A549 (cell line): ENCODE results near the gene PECR. TPM values are rescaled to one million over a fixed set of nuclear protein-coding genes. Genes with fewer than 3 reads are reported as not detected.
A peak's percentile ranks its signal among the peaks of the same experiment; 100 is the strongest.

Source experiments
- ATAC-seq, 2 experiments: fragments of 200-7000 bp in 1 of 2; fragments of >200 bp in 1 of 2; cut with Nextera tagmentation in 1 of 2; cut with Tn5 transposase in 1 of 2; 3 replicates each; pipeline versions ENCODE4 v1.8.0 to v1.9.1; 2018 to 2020; ENCODE audit warnings: mild to moderate bottlenecking in 1 of 2, moderate library complexity in 1 of 2
- CTCF ChIA-PET: fragments of 300-600 bp; sonication (Branson Sonifier 250); formaldehyde crosslinking; extraction: SDS; loops from one replicate; lab custom pipeline; 2021; ENCODE audit warnings: antibody characterized with exemption, inconsistent platforms; lab: Yijun Ruan, JAX
- POLR2A ChIA-PET: fragments of 350-600 bp; formaldehyde crosslinking; extraction: SDS; loops from one replicate; lab custom pipeline; 2021; ENCODE audit warnings: antibody characterized with exemption, inconsistent platforms; lab: Yijun Ruan, JAX
- DNase-seq, 2 experiments: peaks; one replicate each; pipeline versions ENCODE4 v3.0.0 to v3.0.0-alpha.2; 2011 to 2016; ENCODE audit warnings: low read depth in 1 of 2, low spot score in 1 of 2
- FAIRE-seq: peaks from 2 replicates; lab custom pipeline; 2011; peaks lifted over from hg19 to GRCh38; lab: Jason Lieb, UNC
- H3K27ac ChIP-seq, 2 experiments: fragments of >200 bp; sonication (Bioruptor Twin); formaldehyde crosslinking; 3 replicates each; pipeline ENCODE4 v1.5.1; 2016 to 2017
- H3K4me1 ChIP-seq: fragments of >200 bp; sonication (Bioruptor Twin); formaldehyde crosslinking; 3 replicates; pipeline ENCODE4 v1.6.1; 2016
- H3K4me2 ChIP-seq: fragments of >200 bp; sonication (Bioruptor Twin); formaldehyde crosslinking; 3 replicates; pipeline ENCODE4 v1.6.1; 2016
- H3K4me3 ChIP-seq: fragments of >200 bp; sonication (Bioruptor Twin); formaldehyde crosslinking; 3 replicates; pipeline ENCODE4 v1.5.1; 2016
- H3K9me3 ChIP-seq: fragments of >200 bp; sonication (Bioruptor Twin); formaldehyde crosslinking; 3 replicates; pipeline ENCODE4 v1.6.1; 2016
- ATOH8 ChIP-seq: fragments of 250-450 bp; sonication (Bioruptor Pico); IDR thresholded peaks from 2 replicates; pipeline ENCODE4 v1.5.0; 2020; ENCODE audit warnings: low read depth, mild to moderate bottlenecking, moderate library complexity
- CHD4 ChIP-seq: fragments of 200-600 bp; sonication (generic); IDR thresholded peaks from 2 replicates; pipeline ENCODE4 v1.6.1; 2016; ENCODE audit warnings: antibody characterized with exemption, mild to moderate bottlenecking, borderline replicate concordance
- CTCF ChIP-seq: fragments of >200 bp; sonication (Bioruptor Twin); formaldehyde crosslinking; IDR thresholded peaks from 3 replicates; pipeline ENCODE4 v1.5.1; 2016
- EP300 ChIP-seq, 2 experiments: fragments of >200 bp; sonication (Bioruptor Twin); formaldehyde crosslinking; IDR thresholded peaks; 2 replicates in 1 of 2; 3 replicates in 1 of 2; pipeline ENCODE4 v1.6.1; 2016 to 2017
- HOXB13 ChIP-seq: fragments of 250-450 bp; sonication (Bioruptor Pico); IDR thresholded peaks from 2 replicates; pipeline ENCODE4 v1.5.0; 2020; ENCODE audit warnings: low read depth, mild to moderate bottlenecking, moderate library complexity
- HOXB5 ChIP-seq: fragments of 250-450 bp; sonication (Bioruptor Pico); IDR thresholded peaks from 2 replicates; pipeline ENCODE4 v1.5.0; 2020; ENCODE audit warnings: mild to moderate bottlenecking, moderate library complexity
- KDM1A ChIP-seq: fragments of 200-600 bp; sonication (generic); IDR thresholded peaks from 2 replicates; pipeline ENCODE4 v1.6.1; 2016; ENCODE audit warnings: low read depth, mild to moderate bottlenecking
- KDM5A ChIP-seq: fragments of 200-600 bp; sonication (generic); IDR thresholded peaks from 2 replicates; pipeline ENCODE4 v1.6.1; 2016; ENCODE audit warnings: antibody characterized with exemption, mild to moderate bottlenecking
- MAX ChIP-seq: IDR thresholded peaks from 2 replicates; pipeline ENCODE4 v1.6.1; 2012
- MYC ChIP-seq: IDR thresholded peaks from 2 replicates; pipeline ENCODE4 v1.6.1; 2012; ENCODE audit warnings: mild to moderate bottlenecking, inconsistent platforms, low read length, improper control_type of control experiment, borderline replicate concordance
- POLR2AphosphoS2 ChIP-seq: conservative IDR thresholded peaks from 2 replicates; pipeline ENCODE4 v1.6.1; 2012; ENCODE audit warnings: low read length, improper control_type of control experiment, inconsistent platforms
- RAD21 ChIP-seq, 2 experiments: fragments of >200 bp in 1 of 2; sonication (Bioruptor Twin) in 1 of 2; formaldehyde crosslinking in 1 of 2; IDR thresholded peaks in 1 of 2; conservative IDR thresholded peaks in 1 of 2; 2 replicates in 1 of 2; 3 replicates in 1 of 2; pipeline ENCODE4 v1.6.1; 2012 to 2018; ENCODE audit warnings: inconsistent platforms in 1 of 2
- REST ChIP-seq: fragments of 200-600 bp; sonication (generic); IDR thresholded peaks from 2 replicates; pipeline ENCODE4 v1.6.1; 2016; ENCODE audit warnings: antibody characterized with exemption, mild to moderate bottlenecking, moderate library complexity
- SMC3 ChIP-seq: fragments of >200 bp; sonication (Bioruptor Twin); formaldehyde crosslinking; IDR thresholded peaks from 3 replicates; pipeline ENCODE4 v1.6.1; 2018; ENCODE audit warnings: inconsistent platforms
- TFCP2L1 ChIP-seq: fragments of 250-450 bp; sonication (Bioruptor Pico); IDR thresholded peaks from 2 replicates; pipeline ENCODE4 v1.5.0; 2021; ENCODE audit warnings: mild to moderate bottlenecking
- USF2 ChIP-seq: fragments of 450-650 bp; IDR thresholded peaks from 2 replicates; pipeline ENCODE4 v1.6.1; 2014; ENCODE audit warnings: antibody characterized with exemption
- WGBS: methylation state at CpG from one replicate; pipeline ENCODE4 v1.1.6; 2017; ENCODE audit errors: missing lambda C conversion rate; 5-methylcytosine and 5-hydroxymethylcytosine counted together
- polyA plus RNA-seq, 4 experiments: library from polyadenylated mRNA; depleted of rRNA in 3 of 4; stranded (reverse); fragments of >200 nt; fragmentation: RNase III in 1 of 4; extraction: RNeasy Plus Mini Kit Qiagen cat#74134 plus additional on column Dnase treatment in 1 of 4; gene quantifications; 2 replicates in 3 of 4; 3 replicates in 1 of 4; pipeline ENCODE4 v1.2.3, GENCODE V29; 2011 to 2017

The PECR gene
- polyA plus RNA-seq, 2 of the 4 experiments (the other 2 are of a cell fraction) = 16.8 to 39.9 TPM

- TF ChIP-seq USF2 (no peak), ATOH8 (no peak), SMC3 (no peak), HOXB5 (CRISPR knock-in tag) (no peak), KDM5A (no peak), CHD4 (no peak), TFCP2L1 (no peak)
- no peaks in the 10 kb centered on the region for H3K4me1 ChIP-seq
- POLR2A ChIA-PET = no interaction called here
- no peak overlapping the region for H3K4me3 ChIP-seq
- 87% methylated on average over 3 of the region's 3 CpGs for WGBS
- no peak overlapping the region for H3K27ac ChIP-seq
- no peak for ATAC-seq
- H3K4me2 ChIP-seq = no peak overlapping the region
- CTCF ChIA-PET = interaction anchor here (1.1 kb wide), 1 partner anchor 17 kb away, joined by 3 read pairs; no protein-coding TSS in a partner anchor
- FAIRE-seq = no peak
- DNase-seq = no peak
- H3K9me3 ChIP-seq = no peaks in the 10 kb centered on the region
Observed at GRCh38 chr2:216039918-216040317, 41.7 kb downstream of the PECR start.

GRCh38 chr2:216034065-216034464, 47.5 kb downstream of the PECR start:
- peak; percentile 57 to 91; a peak in 5 of 6 replicates for ATAC-seq
- no peak for FAIRE-seq
- TF ChIP-seq MAX = no peak
- peak; percentile 69 for TF ChIP-seq SMC3
- no peak for TF ChIP-seq TFCP2L1
- TF ChIP-seq RAD21 (conservative IDR thresholded peaks at IDR 0.05 in 1 of 2, IDR thresholded peaks at IDR 0.05 in 1 of 2) = peak; percentile 53
- TF ChIP-seq HOXB13 (CRISPR knock-in tag) = no peak
- no peak for TF ChIP-seq REST
- no peak for TF ChIP-seq MYC
- TF ChIP-seq CTCF = peak; percentile 79
- TF ChIP-seq KDM1A = no peak
- no peak for TF ChIP-seq POLR2AphosphoS2
- TF ChIP-seq EP300 (IDR thresholded peaks at IDR 0.05) = no peak
- Histone ChIP-seq H3K4me2 (no peak overlapping the region), H3K4me1 (no peaks in the 10 kb centered on the region), H3K9me3 (no peaks in the 10 kb centered on the region), H3K4me3 (no peak overlapping the region), H3K27ac (no peak overlapping the region)
- DNase-seq = peak; percentile 69 to 80
- WGBS = 100% methylated on average over 1 of the region's 1 CpG
- ChIA-PET POLR2A (no interaction called here), CTCF (interaction anchor here (0.6 to 5.0 kb wide), 26 partner anchors 9 to 1932 kb away, joined by 3 to 31 read pairs (median 4); partner anchors contain the start of gene XRCC5)
